HEK293 (cell line): ENCODE data around the gene ETV4.

Source experiments
- CTCF ChIA-PET: fragments of 350-600 bp; formaldehyde crosslinking; extraction: SDS; loops from one replicate; lab custom pipeline; 2021; ENCODE audit warnings: antibody characterized with exemption; lab: Yijun Ruan, JAX
- POLR2A ChIA-PET: fragments of 300-600 bp; formaldehyde crosslinking; extraction: SDS; loops from one replicate; lab custom pipeline; 2020; ENCODE audit warnings: antibody characterized with exemption, inconsistent platforms; lab: Yijun Ruan, JAX
- H3K27ac ChIP-seq: fragments of 200-500 bp; sonication (Bioruptor generic); 2 replicates; pipeline ENCODE4 v1.5.1; 2014; ENCODE audit warnings: low read depth, low read length, control low read depth, inconsistent platforms; ENCODE audit errors: extremely low read depth
- H3K36me3 ChIP-seq, 2 experiments: fragments of 200-500 bp in 1 of 2; sonication (Bioruptor generic) in 1 of 2; 1 replicate in 1 of 2; 2 replicates in 1 of 2; pipeline ENCODE4 v1.5.1; 2014 to 2017; ENCODE audit warnings: inconsistent platforms in 2 of 2, low read length in 2 of 2; ENCODE audit not compliant: control insufficient read depth in 2 of 2, insufficient read depth in 1 of 2
- H3K4me1 ChIP-seq: fragments of 200-500 bp; sonication (Bioruptor generic); 2 replicates; pipeline ENCODE4 v1.5.1; 2014; ENCODE audit warnings: mild to moderate bottlenecking, low read length, inconsistent platforms; ENCODE audit not compliant: control insufficient read depth, insufficient read depth
- H3K4me3 ChIP-seq: 2 replicates; pipeline ENCODE4 v1.5.1; 2011; ENCODE audit warnings: low read depth, mild to moderate bottlenecking, control low read depth, low read length, moderate library complexity
- H3K9me3 ChIP-seq: fragments of 200-500 bp; sonication (Bioruptor generic); 2 replicates; pipeline ENCODE4 v1.5.1; 2014; ENCODE audit warnings: low read depth, low read length, inconsistent platforms; ENCODE audit not compliant: control insufficient read depth, insufficient read depth
- HOXD13 ChIP-seq: sonication (generic); formaldehyde crosslinking; IDR thresholded peaks from 2 replicates; pipeline ENCODE4 v1.8.0; 2022; ENCODE audit warnings: missing genetic modification reagents, borderline replicate concordance
- SCRT1 ChIP-seq: fragments of 450-650 bp; formaldehyde crosslinking; IDR thresholded peaks from 2 replicates; pipeline ENCODE4 v1.5.1; 2016; ENCODE audit warnings: missing biosample characterization, missing genetic modification characterization, borderline replicate concordance
- SCRT2 ChIP-seq: fragments of 450-650 bp; formaldehyde crosslinking; IDR thresholded peaks from 2 replicates; pipeline ENCODE4 v1.5.1; 2016; ENCODE audit warnings: missing biosample characterization, missing genetic modification characterization
- SP3 ChIP-seq: fragments of 450-650 bp; formaldehyde crosslinking; IDR thresholded peaks from 2 replicates; pipeline ENCODE4 v1.5.1; 2016; ENCODE audit warnings: missing biosample characterization, missing genetic modification characterization
- SP7 ChIP-seq: fragments of 450-650 bp; formaldehyde crosslinking; IDR thresholded peaks from 2 replicates; pipeline ENCODE4 v1.5.1; 2016; ENCODE audit warnings: missing biosample characterization, missing genetic modification characterization
- ZBTB1 ChIP-seq: fragments of 450-650 bp; formaldehyde crosslinking; IDR thresholded peaks from 2 replicates; pipeline ENCODE4 v1.5.1; 2016; ENCODE audit warnings: missing biosample characterization, missing genetic modification characterization
- ZBTB17 ChIP-seq: fragments of 450-650 bp; formaldehyde crosslinking; IDR thresholded peaks from 2 replicates; pipeline ENCODE4 v1.5.1; 2016; ENCODE audit warnings: missing biosample characterization, missing genetic modification characterization
- ZBTB8A ChIP-seq: fragments of 450-650 bp; formaldehyde crosslinking; IDR thresholded peaks from 2 replicates; pipeline ENCODE4 v1.5.1; 2016; ENCODE audit warnings: missing biosample characterization, missing genetic modification characterization
- ZEB2 ChIP-seq: fragments of 450-650 bp; formaldehyde crosslinking; IDR thresholded peaks from 2 replicates; pipeline ENCODE4 v1.5.1; 2016; ENCODE audit warnings: missing biosample characterization, missing genetic modification characterization
- ZFP69B ChIP-seq: fragments of 450-650 bp; formaldehyde crosslinking; IDR thresholded peaks from 2 replicates; pipeline ENCODE4 v1.5.1; 2016; ENCODE audit warnings: missing biosample characterization, missing genetic modification characterization
- ZNF112 ChIP-seq: fragments of 450-650 bp; formaldehyde crosslinking; IDR thresholded peaks from 2 replicates; pipeline ENCODE4 v1.5.0; 2017; ENCODE audit warnings: missing biosample characterization, missing genetic modification characterization
- ZNF132 ChIP-seq: fragments of 450-650 bp; formaldehyde crosslinking; IDR thresholded peaks from 2 replicates; pipeline ENCODE4 v1.5.1; 2017; ENCODE audit warnings: missing biosample characterization, missing genetic modification characterization, borderline replicate concordance
- ZNF157 ChIP-seq: fragments of 450-650 bp; formaldehyde crosslinking; IDR thresholded peaks from 2 replicates; pipeline ENCODE4 v1.5.1; 2016; ENCODE audit warnings: missing biosample characterization, missing genetic modification characterization
- ZNF169 ChIP-seq: fragments of 450-650 bp; formaldehyde crosslinking; IDR thresholded peaks from 2 replicates; pipeline ENCODE4 v1.5.1; 2016; ENCODE audit warnings: missing biosample characterization, missing genetic modification characterization
- ZNF184 ChIP-seq: fragments of 450-650 bp; IDR thresholded peaks from 2 replicates; pipeline ENCODE4 v1.5.1; 2018; ENCODE audit warnings: missing biosample characterization, mild to moderate bottlenecking, missing genetic modification characterization
- ZNF214 ChIP-seq: fragments of 450-650 bp; formaldehyde crosslinking; IDR thresholded peaks from 2 replicates; pipeline ENCODE4 v1.5.1; 2017; ENCODE audit warnings: missing biosample characterization, mild to moderate bottlenecking, missing genetic modification characterization, borderline replicate concordance
- ZNF221 ChIP-seq: fragments of 450-650 bp; formaldehyde crosslinking; IDR thresholded peaks from 2 replicates; pipeline ENCODE4 v1.5.1; 2017; ENCODE audit warnings: missing biosample characterization, missing genetic modification characterization, borderline replicate concordance
- ZNF23 ChIP-seq: fragments of 450-650 bp; formaldehyde crosslinking; IDR thresholded peaks from 2 replicates; pipeline ENCODE4 v1.5.1; 2016; ENCODE audit warnings: missing biosample characterization, missing genetic modification characterization, borderline replicate concordance
- ZNF37A ChIP-seq: fragments of 450-650 bp; IDR thresholded peaks from 2 replicates; pipeline ENCODE4 v1.5.1; 2018; ENCODE audit warnings: missing biosample characterization, missing genetic modification characterization
- ZNF394 ChIP-seq: fragments of 450-650 bp; formaldehyde crosslinking; IDR thresholded peaks from 2 replicates; pipeline ENCODE4 v1.5.1; 2016; ENCODE audit warnings: missing biosample characterization, missing genetic modification characterization, mild to moderate bottlenecking, moderate library complexity, borderline replicate concordance
- ZNF548 ChIP-seq: fragments of 450-650 bp; formaldehyde crosslinking; IDR thresholded peaks from 2 replicates; pipeline ENCODE4 v1.5.1; 2016; ENCODE audit warnings: missing biosample characterization, missing genetic modification characterization
- ZNF571 ChIP-seq: fragments of 450-650 bp; formaldehyde crosslinking; IDR thresholded peaks from 2 replicates; pipeline ENCODE4 v1.5.0; 2017; ENCODE audit warnings: missing biosample characterization, missing genetic modification characterization
- ZNF585B ChIP-seq: fragments of 450-650 bp; formaldehyde crosslinking; IDR thresholded peaks from 2 replicates; pipeline ENCODE4 v1.5.1; 2016; ENCODE audit warnings: missing biosample characterization, missing genetic modification characterization
- ZNF600 ChIP-seq: fragments of 450-650 bp; formaldehyde crosslinking; IDR thresholded peaks from 2 replicates; pipeline ENCODE4 v1.5.1; 2016; ENCODE audit warnings: missing biosample characterization, missing genetic modification characterization
- ZNF830 ChIP-seq: fragments of 450-650 bp; IDR thresholded peaks from 2 replicates; pipeline ENCODE4 v1.5.0; 2018; ENCODE audit warnings: missing biosample characterization, missing genetic modification characterization, low read depth, mild to moderate bottlenecking, moderate library complexity
- ZNF843 ChIP-seq: fragments of 450-650 bp; formaldehyde crosslinking; IDR thresholded peaks from 2 replicates; pipeline ENCODE4 v1.5.1; 2016; ENCODE audit warnings: missing biosample characterization, missing genetic modification characterization
- TF ChIP-seq, protein P1 (sequence below): fragments of 450-650 bp; formaldehyde crosslinking; IDR thresholded peaks from 2 replicates; pipeline ENCODE4 v1.5.1; 2016; ENCODE audit warnings: missing biosample characterization, missing genetic modification characterization
- TF ChIP-seq, protein P2 (sequence below): fragments of 450-650 bp; formaldehyde crosslinking; IDR thresholded peaks from 2 replicates; pipeline ENCODE4 v1.5.1; 2016; ENCODE audit warnings: missing biosample characterization, missing genetic modification characterization
- TF ChIP-seq, protein P3 (sequence below): fragments of 450-650 bp; formaldehyde crosslinking; IDR thresholded peaks from 2 replicates; pipeline ENCODE4 v1.5.1; 2017; ENCODE audit warnings: missing biosample characterization, mild to moderate bottlenecking, missing genetic modification characterization, moderate library complexity
- TF ChIP-seq, protein P4 (sequence below): fragments of 450-650 bp; formaldehyde crosslinking; IDR thresholded peaks from 2 replicates; pipeline ENCODE4 v1.5.1; 2016; ENCODE audit warnings: missing biosample characterization, missing genetic modification characterization
- TF ChIP-seq, protein P5 (sequence below): fragments of 450-650 bp; formaldehyde crosslinking; IDR thresholded peaks from 2 replicates; pipeline ENCODE4; 2016; ENCODE audit warnings: missing biosample characterization, missing genetic modification characterization
- TF ChIP-seq, protein P6 (sequence below): fragments of 450-650 bp; formaldehyde crosslinking; IDR thresholded peaks from 2 replicates; pipeline ENCODE4 v1.5.1; 2016; ENCODE audit warnings: missing biosample characterization, missing genetic modification characterization, low read depth

Gene ETV4

DNA sequence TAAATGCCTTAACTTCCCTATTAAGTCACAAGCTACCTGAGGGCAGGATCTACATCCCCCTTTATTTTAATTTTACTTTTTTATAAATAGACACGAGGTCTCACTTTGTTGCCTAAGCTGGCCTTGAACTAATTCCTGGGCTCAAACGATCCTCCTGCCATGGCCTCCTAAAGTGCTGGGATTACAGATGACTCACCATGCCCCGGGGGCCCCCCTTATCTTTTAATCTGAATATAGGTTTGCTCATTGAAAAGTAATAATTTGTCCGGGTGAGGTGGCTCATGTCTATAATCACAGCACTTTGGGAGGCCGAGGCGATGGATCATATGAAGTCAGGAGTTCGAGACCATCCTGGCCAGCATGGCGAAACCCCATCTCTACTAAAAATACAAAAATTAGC lies 14.2 kb downstream of the ETV4 start:
- POLR2A ChIA-PET: no interaction called here
- no peak overlapping the region for H3K4me3 ChIP-seq
- no peaks in the 10 kb centered on the region for H3K9me3 ChIP-seq
- no peak overlapping the region for H3K27ac ChIP-seq
- H3K4me1 ChIP-seq: peaks cover 27% of the 10 kb centered on the region
- CTCF ChIA-PET: interaction anchor here (0.6 to 2.0 kb wide), 4 partner anchors 14 to 235 kb away, joined by 3 to 11 read pairs (median 4); partner anchors contain the start of gene ETV4
- peaks cover 0 to 10% of the 10 kb centered on the region in 2 experiments; a peak in 1 of 3 replicates for H3K36me3 ChIP-seq
- TF ChIP-seq ZNF184 (tag by site-specific recombination): 0 out of 2 replicates have a peak, but pooled peaks have one; percentile 45
- TF ChIP-seq ZNF830 (tag by site-specific recombination): no peak
- TF ChIP-seq, protein P1, sequence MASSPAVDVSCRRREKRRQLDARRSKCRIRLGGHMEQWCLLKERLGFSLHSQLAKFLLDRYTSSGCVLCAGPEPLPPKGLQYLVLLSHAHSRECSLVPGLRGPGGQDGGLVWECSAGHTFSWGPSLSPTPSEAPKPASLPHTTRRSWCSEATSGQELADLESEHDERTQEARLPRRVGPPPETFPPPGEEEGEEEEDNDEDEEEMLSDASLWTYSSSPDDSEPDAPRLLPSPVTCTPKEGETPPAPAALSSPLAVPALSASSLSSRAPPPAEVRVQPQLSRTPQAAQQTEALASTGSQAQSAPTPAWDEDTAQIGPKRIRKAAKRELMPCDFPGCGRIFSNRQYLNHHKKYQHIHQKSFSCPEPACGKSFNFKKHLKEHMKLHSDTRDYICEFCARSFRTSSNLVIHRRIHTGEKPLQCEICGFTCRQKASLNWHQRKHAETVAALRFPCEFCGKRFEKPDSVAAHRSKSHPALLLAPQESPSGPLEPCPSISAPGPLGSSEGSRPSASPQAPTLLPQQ (tag by site-specific recombination): no peak
- no peak for TF ChIP-seq ZNF132 (tag by site-specific recombination)
- TF ChIP-seq, protein P2, sequence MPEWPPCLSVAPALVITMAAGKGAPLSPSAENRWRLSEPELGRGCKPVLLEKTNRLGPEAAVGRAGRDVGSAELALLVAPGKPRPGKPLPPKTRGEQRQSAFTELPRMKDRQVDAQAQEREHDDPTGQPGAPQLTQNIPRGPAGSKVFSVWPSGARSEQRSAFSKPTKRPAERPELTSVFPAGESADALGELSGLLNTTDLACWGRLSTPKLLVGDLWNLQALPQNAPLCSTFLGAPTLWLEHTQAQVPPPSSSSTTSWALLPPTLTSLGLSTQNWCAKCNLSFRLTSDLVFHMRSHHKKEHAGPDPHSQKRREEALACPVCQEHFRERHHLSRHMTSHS (tag by site-specific recombination): no peak
- TF ChIP-seq ZNF37A: no peak
- no peak for TF ChIP-seq ZNF157 (tag by site-specific recombination)
- no peak for TF ChIP-seq ZBTB1 (tag by site-specific recombination)
- no peak for TF ChIP-seq ZNF600 (tag by site-specific recombination)
- TF ChIP-seq, protein P3, sequence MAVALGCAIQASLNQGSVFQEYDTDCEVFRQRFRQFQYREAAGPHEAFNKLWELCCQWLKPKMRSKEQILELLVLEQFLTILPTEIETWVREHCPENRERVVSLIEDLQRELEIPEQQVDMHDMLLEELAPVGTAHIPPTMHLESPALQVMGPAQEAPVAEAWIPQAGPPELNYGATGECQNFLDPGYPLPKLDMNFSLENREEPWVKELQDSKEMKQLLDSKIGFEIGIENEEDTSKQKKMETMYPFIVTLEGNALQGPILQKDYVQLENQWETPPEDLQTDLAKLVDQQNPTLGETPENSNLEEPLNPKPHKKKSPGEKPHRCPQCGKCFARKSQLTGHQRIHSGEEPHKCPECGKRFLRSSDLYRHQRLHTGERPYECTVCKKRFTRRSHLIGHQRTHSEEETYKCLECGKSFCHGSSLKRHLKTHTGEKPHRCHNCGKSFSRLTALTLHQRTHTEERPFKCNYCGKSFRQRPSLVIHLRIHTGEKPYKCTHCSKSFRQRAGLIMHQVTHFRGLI: no peak
- no peak for TF ChIP-seq ZNF585B (tag by site-specific recombination)
- TF ChIP-seq ZBTB8A (tag by site-specific recombination): no peak
- TF ChIP-seq, protein P4, sequence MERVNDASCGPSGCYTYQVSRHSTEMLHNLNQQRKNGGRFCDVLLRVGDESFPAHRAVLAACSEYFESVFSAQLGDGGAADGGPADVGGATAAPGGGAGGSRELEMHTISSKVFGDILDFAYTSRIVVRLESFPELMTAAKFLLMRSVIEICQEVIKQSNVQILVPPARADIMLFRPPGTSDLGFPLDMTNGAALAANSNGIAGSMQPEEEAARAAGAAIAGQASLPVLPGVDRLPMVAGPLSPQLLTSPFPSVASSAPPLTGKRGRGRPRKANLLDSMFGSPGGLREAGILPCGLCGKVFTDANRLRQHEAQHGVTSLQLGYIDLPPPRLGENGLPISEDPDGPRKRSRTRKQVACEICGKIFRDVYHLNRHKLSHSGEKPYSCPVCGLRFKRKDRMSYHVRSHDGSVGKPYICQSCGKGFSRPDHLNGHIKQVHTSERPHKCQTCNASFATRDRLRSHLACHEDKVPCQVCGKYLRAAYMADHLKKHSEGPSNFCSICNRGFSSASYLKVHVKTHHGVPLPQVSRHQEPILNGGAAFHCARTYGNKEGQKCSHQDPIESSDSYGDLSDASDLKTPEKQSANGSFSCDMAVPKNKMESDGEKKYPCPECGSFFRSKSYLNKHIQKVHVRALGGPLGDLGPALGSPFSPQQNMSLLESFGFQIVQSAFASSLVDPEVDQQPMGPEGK (tag by site-specific recombination): peak; percentile 34; the same call in 1 of the 2 replicates
- TF ChIP-seq ZNF394 (tag by site-specific recombination): peak; percentile 21; the same call in 1 of the 2 replicates
- TF ChIP-seq, protein P5, sequence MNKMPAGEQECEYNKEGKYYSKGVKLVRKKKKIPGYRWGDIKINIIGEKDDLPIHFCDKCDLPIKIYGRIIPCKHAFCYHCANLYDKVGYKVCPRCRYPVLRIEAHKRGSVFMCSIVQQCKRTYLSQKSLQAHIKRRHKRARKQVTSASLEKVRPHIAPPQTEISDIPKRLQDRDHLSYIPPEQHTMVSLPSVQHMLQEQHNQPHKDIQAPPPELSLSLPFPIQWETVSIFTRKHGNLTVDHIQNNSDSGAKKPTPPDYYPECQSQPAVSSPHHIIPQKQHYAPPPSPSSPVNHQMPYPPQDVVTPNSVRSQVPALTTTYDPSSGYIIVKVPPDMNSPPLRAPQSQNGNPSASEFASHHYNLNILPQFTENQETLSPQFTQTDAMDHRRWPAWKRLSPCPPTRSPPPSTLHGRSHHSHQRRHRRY (tag by site-specific recombination): no peak
- TF ChIP-seq, protein P6, sequence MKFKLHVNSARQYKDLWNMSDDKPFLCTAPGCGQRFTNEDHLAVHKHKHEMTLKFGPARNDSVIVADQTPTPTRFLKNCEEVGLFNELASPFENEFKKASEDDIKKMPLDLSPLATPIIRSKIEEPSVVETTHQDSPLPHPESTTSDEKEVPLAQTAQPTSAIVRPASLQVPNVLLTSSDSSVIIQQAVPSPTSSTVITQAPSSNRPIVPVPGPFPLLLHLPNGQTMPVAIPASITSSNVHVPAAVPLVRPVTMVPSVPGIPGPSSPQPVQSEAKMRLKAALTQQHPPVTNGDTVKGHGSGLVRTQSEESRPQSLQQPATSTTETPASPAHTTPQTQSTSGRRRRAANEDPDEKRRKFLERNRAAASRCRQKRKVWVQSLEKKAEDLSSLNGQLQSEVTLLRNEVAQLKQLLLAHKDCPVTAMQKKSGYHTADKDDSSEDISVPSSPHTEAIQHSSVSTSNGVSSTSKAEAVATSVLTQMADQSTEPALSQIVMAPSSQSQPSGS: no peak
- TF ChIP-seq ZEB2 (tag by site-specific recombination): no peak; the same call in 1 of the 2 replicates
- no peak for TF ChIP-seq ZNF571
- TF ChIP-seq ZNF23 (tag by site-specific recombination): no peak
- no peak for TF ChIP-seq ZFP69B (tag by site-specific recombination)
- TF ChIP-seq ZNF221 (tag by site-specific recombination): no peak
- TF ChIP-seq ZNF214 (tag by site-specific recombination): no peak
- TF ChIP-seq ZNF169 (tag by site-specific recombination): no peak
- TF ChIP-seq ZNF548 (tag by site-specific recombination): no peak
- no peak for TF ChIP-seq SCRT1 (tag by site-specific recombination)
- peak; percentile 93 for TF ChIP-seq SP7 (tag by site-specific recombination)
- no peak for TF ChIP-seq HOXD13
- no peak for TF ChIP-seq ZBTB17 (tag by site-specific recombination)
- TF ChIP-seq ZNF843 (tag by site-specific recombination): no peak
- TF ChIP-seq ZNF112 (tag by site-specific recombination): no peak
- no peak for TF ChIP-seq SCRT2 (tag by site-specific recombination)
- TF ChIP-seq SP3 (tag by site-specific recombination): no peak
